ENCODE results near the gene MEGF10.

Gene MEGF10

DNA sequence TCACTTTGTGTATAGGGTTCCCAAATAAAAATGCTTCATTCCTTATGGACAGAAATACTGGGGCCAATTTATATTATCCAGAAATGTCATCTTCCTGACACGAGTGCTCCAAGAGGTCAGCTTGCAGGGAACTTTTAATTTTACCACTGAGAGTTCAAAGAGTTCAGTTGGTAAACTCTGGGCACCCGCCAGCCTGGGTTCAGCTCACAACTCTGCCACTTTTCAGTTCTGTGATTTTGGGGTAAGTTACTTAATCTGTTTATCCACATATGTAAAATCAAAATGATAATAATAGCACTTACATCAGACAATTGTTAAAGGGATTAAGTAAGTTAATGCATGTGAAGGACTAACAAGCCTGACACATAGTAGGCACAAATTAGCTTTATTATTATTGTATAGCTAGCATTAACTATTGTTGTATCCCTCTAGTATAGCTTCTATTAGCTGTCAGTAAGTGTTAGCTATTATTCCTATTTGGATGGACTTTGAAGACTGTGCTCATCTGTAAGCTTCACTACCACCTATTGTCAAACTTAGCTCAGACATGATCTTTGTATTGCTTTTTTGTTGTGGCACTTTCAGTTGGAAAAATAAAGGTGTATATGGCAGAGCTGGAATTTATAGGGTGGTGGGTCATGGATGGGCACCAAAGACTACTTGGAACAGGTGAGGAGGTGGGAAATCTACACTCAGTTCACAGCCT is 1.6 kb downstream of the MEGF10 start:
- TF ChIP-seq FOXM1 (IDR thresholded peaks at IDR 0.05; ENCODE audit: borderline replicate concordance, low read depth) (no peak), USF1 (IDR thresholded peaks at IDR 0.05) (no peak), CEBPB (IDR thresholded peaks at IDR 0.05) (no peak), ZBTB7A (IDR thresholded peaks at IDR 0.05; ENCODE audit: low read depth) (no peak), YY1 (IDR thresholded peaks at IDR 0.05; ENCODE audit: low read depth) (no peak), NFIC (IDR thresholded peaks at IDR 0.05) (no peak), TCF12 (IDR thresholded peaks at IDR 0.05; ENCODE audit: low read depth) (no peak), CREB1 (IDR thresholded peaks at IDR 0.05; ENCODE audit: low read depth) (no peak), EGR1 (IDR thresholded peaks at IDR 0.05) (no peak), RAD21 (IDR thresholded peaks at IDR 0.05; ENCODE audit: low read depth) (no peak), EP300 (IDR thresholded peaks at IDR 0.05; ENCODE audit: borderline replicate concordance) (no peak), TEAD4 (IDR thresholded peaks at IDR 0.05) (no peak), TAF1 (IDR thresholded peaks at IDR 0.05; ENCODE audit: low read depth) (no peak)
- TF ChIP-seq, protein P1, sequence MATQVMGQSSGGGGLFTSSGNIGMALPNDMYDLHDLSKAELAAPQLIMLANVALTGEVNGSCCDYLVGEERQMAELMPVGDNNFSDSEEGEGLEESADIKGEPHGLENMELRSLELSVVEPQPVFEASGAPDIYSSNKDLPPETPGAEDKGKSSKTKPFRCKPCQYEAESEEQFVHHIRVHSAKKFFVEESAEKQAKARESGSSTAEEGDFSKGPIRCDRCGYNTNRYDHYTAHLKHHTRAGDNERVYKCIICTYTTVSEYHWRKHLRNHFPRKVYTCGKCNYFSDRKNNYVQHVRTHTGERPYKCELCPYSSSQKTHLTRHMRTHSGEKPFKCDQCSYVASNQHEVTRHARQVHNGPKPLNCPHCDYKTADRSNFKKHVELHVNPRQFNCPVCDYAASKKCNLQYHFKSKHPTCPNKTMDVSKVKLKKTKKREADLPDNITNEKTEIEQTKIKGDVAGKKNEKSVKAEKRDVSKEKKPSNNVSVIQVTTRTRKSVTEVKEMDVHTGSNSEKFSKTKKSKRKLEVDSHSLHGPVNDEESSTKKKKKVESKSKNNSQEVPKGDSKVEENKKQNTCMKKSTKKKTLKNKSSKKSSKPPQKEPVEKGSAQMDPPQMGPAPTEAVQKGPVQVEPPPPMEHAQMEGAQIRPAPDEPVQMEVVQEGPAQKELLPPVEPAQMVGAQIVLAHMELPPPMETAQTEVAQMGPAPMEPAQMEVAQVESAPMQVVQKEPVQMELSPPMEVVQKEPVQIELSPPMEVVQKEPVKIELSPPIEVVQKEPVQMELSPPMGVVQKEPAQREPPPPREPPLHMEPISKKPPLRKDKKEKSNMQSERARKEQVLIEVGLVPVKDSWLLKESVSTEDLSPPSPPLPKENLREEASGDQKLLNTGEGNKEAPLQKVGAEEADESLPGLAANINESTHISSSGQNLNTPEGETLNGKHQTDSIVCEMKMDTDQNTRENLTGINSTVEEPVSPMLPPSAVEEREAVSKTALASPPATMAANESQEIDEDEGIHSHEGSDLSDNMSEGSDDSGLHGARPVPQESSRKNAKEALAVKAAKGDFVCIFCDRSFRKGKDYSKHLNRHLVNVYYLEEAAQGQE (IDR thresholded peaks at IDR 0.05; ENCODE audit: low read depth): no peak
- TF ChIP-seq, protein P2, sequence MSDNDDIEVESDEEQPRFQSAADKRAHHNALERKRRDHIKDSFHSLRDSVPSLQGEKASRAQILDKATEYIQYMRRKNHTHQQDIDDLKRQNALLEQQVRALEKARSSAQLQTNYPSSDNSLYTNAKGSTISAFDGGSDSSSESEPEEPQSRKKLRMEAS (IDR thresholded peaks at IDR 0.05): no peak

DNA sequence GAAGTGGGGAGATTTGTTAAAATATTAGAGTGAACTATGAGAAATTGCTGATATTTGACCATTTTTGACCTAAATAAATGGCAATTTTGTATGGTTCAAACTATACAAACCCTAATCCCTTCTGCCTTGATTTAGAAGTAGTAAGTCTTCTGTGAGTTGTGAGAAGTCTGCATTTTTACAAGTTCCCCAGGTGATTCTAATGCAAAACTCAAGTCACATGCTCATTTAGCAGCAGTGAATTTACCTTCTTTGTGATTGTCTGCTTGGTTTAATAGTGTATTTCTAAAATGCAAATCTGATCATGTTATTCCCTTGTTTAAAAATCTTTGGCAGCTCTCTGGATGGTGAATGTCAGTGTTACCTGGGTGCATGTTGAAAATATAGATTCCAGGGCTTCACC is 2.8 kb downstream of the MEGF10 start:
- TF ChIP-seq TCF12 (IDR thresholded peaks at IDR 0.05; ENCODE audit: low read depth) (no peak), TEAD4 (IDR thresholded peaks at IDR 0.05) (no peak), EGR1 (IDR thresholded peaks at IDR 0.05) (no peak), USF1 (IDR thresholded peaks at IDR 0.05) (no peak), RAD21 (IDR thresholded peaks at IDR 0.05; ENCODE audit: low read depth) (no peak)

- no peak for TF ChIP-seq TCF12 (IDR thresholded peaks at IDR 0.05; ENCODE audit: low read depth)
- no peak for TF ChIP-seq YY1 (IDR thresholded peaks at IDR 0.05; ENCODE audit: low read depth)
- no peak for TF ChIP-seq EGR1 (IDR thresholded peaks at IDR 0.05)
- TF ChIP-seq CREB1 (IDR thresholded peaks at IDR 0.05; ENCODE audit: low read depth): no peak
- no peak for TF ChIP-seq TEAD4 (IDR thresholded peaks at IDR 0.05)
- no peak for TF ChIP-seq NFIC (IDR thresholded peaks at IDR 0.05)
- no peak for TF ChIP-seq FOXM1 (IDR thresholded peaks at IDR 0.05; ENCODE audit: borderline replicate concordance, low read depth)
- no peak for TF ChIP-seq CEBPB (IDR thresholded peaks at IDR 0.05)
- TF ChIP-seq ZBTB7A (IDR thresholded peaks at IDR 0.05; ENCODE audit: low read depth): no peak
- TF ChIP-seq, protein P2 (IDR thresholded peaks at IDR 0.05): no peak
- TF ChIP-seq RAD21 (IDR thresholded peaks at IDR 0.05; ENCODE audit: low read depth): no peak
- no peak for TF ChIP-seq USF1 (IDR thresholded peaks at IDR 0.05)
- TF ChIP-seq EP300 (IDR thresholded peaks at IDR 0.05; ENCODE audit: borderline replicate concordance): no peak
Measured at GRCh38 chr5:127294829-127295228, 4.2 kb downstream of the MEGF10 start.

DNA sequence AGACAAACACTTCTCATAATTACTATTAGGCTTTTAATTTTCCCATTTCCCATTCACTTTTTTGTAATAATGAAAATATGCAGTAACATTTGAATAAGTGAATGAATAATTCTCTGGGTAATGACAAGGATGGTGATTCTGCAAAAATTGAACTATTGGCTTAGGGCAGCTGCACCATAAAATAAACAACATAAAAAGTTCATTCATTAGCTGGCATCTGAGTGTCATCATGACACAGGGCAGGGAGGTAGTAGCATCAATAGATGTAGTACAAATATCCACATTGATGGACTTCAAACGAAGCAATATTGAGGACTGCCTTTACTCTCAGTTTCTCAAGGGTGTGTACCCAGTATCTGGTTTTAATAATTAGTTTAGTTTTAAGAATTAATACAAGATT is 4.9 kb downstream of the MEGF10 start:
- TF ChIP-seq FOXM1 (IDR thresholded peaks at IDR 0.05; ENCODE audit: borderline replicate concordance, low read depth) (no peak), EGR1 (IDR thresholded peaks at IDR 0.05) (no peak), TAF1 (IDR thresholded peaks at IDR 0.05; ENCODE audit: low read depth) (no peak), USF1 (IDR thresholded peaks at IDR 0.05) (no peak), CREB1 (IDR thresholded peaks at IDR 0.05; ENCODE audit: low read depth) (no peak), CEBPB (IDR thresholded peaks at IDR 0.05) (no peak), RAD21 (IDR thresholded peaks at IDR 0.05; ENCODE audit: low read depth) (no peak), EP300 (IDR thresholded peaks at IDR 0.05; ENCODE audit: borderline replicate concordance) (no peak), YY1 (IDR thresholded peaks at IDR 0.05; ENCODE audit: low read depth) (no peak), TCF12 (IDR thresholded peaks at IDR 0.05; ENCODE audit: low read depth) (no peak), NFIC (IDR thresholded peaks at IDR 0.05) (no peak), ZBTB7A (IDR thresholded peaks at IDR 0.05; ENCODE audit: low read depth) (no peak), TEAD4 (IDR thresholded peaks at IDR 0.05) (no peak)
- TF ChIP-seq, protein P1 (IDR thresholded peaks at IDR 0.05; ENCODE audit: low read depth): no peak
- TF ChIP-seq, protein P2 (IDR thresholded peaks at IDR 0.05): no peak
